K562 (cell line): ENCODE measurements around the gene TMEM164. TPM values are rescaled to one million over a fixed set of nuclear protein-coding genes. Genes with fewer than 3 reads are reported as not detected.

ENCODE experiments used
- HDAC3 ChIP-seq: fragments of 450-650 bp; IDR thresholded peaks from 2 replicates; pipeline ENCODE4 v1.6.1; 2018; ENCODE audit warnings: borderline replicate concordance, mild to moderate bottlenecking, moderate library complexity; ENCODE audit not compliant: partially characterized antibody
- MXI1 ChIP-seq: IDR thresholded peaks from 2 replicates; pipeline ENCODE4 v1.6.1; 2011; ENCODE audit warnings: low read depth, mild to moderate bottlenecking, improper control_type of control experiment, low read length
- NFATC3 ChIP-seq: fragments of 450-650 bp; IDR thresholded peaks from 2 replicates; pipeline ENCODE4 v1.6.1; 2017; ENCODE audit warnings: mild to moderate bottlenecking
- NFIX ChIP-seq: fragments of 250-450 bp; sonication (Bioruptor Pico); IDR thresholded peaks from 2 replicates; pipeline ENCODE4 v1.4.0; 2020; ENCODE audit warnings: low read depth, mild to moderate bottlenecking, moderate library complexity
- SMARCA4 ChIP-seq: fragments of 450-650 bp; IDR thresholded peaks from 2 replicates; pipeline ENCODE4 v1.6.1; 2016
- ZC3H8 ChIP-seq: fragments of 450-650 bp; IDR thresholded peaks from 2 replicates; pipeline ENCODE4 v1.6.1; 2017
- polyA plus RNA-seq, 8 experiments: library from polyadenylated mRNA; depleted of rRNA in 4 of 8; stranded (reverse) in 5 of 8; unstranded in 3 of 8; fragments of >200 nt; fragmentation: Nextera tagmentation in 2 of 8; fragmentation: Illumina TruSeq in 1 of 8; extraction: Ambion mirVana in 2 of 8; extraction: Trizol in 1 of 8; gene quantifications; 2 replicates each; pipeline versions ENCODE4 v1.2.1 to v1.2.3, GENCODE V29; 2011 to 2014; ENCODE audit warnings: inconsistent platforms in 1 of 8, missing spikeins in 1 of 8
- total RNA-seq, 7 experiments: library from RNA; depleted of rRNA in 6 of 7; stranded (reverse); fragments of >200 nt in 6 of 7; fragmentation: Illumina TruSeq in 2 of 7; extraction: Trizol in 2 of 7; gene quantifications; 2 replicates each; pipeline versions ENCODE4 v1.2.1 to v1.2.3, GENCODE V29; 2011 to 2021; ENCODE audit warnings: low replicate concordance in 1 of 7
- TF ChIP-seq, protein P1 (sequence below), 2 experiments: fragments of 450-650 bp; IDR thresholded peaks; 2 replicates each; pipeline ENCODE4 v1.6.1; 2016; ENCODE audit warnings: mild to moderate bottlenecking in 2 of 2, borderline replicate concordance in 1 of 2, low read depth in 1 of 2, moderate library complexity in 1 of 2
- TF ChIP-seq, protein P2 (sequence below): sonication (generic); formaldehyde crosslinking; IDR thresholded peaks from 2 replicates; pipeline ENCODE4 v1.8.0; 2022; ENCODE audit warnings: missing genetic modification reagents, mild to moderate bottlenecking, borderline replicate concordance

TMEM164 gene
- total and polyA plus RNA-seq, 9 of the 15 experiments (the other 6 are each of a cell fraction or from before 2014, with no cell fraction given) = 2.4 to 57.3 (median 23.1) TPM

DNA sequence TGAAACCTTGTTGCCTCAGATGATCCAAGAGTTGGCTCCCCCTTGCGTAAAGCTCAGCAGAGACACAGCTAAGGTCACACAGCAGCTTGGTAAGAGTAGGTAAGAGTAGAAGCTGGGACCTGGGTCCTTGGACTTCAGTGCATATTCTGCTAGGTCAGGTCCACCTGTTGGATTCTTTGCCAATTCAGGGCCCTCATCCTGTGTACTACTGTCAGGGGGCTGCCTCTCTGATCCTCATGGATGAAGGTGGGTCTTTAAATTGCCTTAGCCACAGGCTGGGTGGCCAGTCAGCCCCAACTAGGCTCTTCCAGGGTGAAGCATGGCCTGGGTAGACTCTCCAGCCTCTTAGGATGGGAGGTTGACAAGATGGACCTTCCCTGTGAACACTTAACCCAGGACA lies 159.2 kb downstream of the TMEM164 start (continued):
- TF ChIP-seq, protein P1, sequence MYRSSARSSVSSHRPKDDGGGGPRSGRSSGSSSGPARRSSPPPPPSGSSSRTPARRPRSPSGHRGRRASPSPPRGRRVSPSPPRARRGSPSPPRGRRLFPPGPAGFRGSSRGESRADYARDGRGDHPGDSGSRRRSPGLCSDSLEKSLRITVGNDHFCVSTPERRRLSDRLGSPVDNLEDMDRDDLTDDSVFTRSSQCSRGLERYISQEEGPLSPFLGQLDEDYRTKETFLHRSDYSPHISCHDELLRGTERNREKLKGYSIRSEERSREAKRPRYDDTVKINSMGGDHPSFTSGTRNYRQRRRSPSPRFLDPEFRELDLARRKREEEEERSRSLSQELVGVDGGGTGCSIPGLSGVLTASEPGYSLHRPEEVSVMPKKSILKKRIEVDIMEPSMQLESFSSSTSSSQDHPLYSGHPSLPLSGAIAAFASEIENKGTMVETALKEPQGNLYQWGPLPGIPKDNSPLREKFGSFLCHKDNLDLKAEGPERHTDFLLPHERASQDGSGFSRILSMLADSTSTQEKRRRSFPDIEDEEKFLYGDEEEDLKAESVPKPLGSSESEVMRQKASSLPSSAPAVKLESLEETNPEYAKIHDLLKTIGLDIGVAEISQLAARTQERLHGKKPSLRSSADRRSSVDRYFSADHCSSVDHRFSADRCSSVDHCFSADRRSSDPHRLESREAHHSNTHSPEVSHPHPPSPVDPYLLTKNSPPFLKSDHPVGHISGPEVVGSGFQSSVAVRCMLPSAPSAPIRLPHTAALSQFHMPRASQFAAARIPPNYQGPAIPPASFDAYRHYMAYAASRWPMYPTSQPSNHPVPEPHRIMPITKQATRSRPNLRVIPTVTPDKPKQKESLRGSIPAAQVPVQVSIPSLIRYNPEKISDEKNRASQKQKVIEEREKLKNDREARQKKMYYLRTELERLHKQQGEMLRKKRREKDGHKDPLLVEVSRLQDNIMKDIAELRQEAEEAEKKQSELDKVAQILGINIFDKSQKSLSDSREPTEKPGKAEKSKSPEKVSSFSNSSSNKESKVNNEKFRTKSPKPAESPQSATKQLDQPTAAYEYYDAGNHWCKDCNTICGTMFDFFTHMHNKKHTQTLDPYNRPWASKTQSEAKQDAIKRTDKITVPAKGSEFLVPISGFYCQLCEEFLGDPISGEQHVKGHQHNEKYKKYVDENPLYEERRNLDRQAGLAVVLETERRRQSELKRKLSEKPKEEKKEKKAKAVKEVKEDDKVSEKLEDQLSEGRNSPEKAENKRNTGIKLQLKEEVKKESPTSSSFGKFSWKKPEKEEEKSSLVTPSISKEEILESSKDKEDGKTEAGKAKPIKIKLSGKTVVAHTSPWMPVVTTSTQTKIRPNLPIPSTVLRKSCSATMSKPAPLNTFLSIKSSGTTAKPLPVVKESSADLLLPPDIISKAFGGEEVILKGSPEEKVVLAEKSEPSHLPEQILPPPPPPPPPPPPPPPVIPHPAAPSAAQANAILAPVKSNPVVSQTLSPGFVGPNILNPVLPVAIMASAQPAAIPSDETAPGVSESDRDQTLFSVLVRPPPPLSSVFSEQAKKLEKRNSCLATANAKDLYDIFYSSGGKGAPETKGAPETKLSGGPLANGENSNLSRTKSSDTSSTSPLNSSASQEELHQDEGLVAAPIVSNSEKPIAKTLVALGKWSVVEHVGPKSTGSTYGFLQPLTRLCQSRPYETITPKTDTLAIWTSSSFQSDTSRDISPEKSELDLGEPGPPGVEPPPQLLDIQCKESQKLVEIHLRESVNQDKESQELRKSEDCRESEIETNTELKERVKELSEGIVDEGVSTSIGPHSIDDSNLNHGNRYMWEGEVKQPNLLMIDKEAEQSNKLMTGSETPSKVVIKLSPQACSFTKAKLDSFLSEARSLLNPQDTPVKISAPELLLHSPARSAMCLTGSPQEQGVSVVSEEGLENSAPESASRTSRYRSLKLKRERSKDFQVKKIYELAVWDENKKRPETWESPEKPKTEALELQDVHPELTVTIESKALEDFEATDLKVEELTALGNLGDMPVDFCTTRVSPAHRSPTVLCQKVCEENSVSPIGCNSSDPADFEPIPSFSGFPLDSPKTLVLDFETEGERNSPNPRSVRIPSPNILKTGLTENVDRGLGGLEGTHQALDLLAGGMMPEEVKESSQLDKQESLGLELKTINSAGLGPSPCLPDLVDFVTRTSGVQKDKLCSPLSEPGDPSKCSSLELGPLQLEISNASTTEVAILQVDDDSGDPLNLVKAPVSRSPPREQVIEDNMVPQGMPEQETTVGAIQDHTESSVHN (IDR thresholded peaks at IDR 0.05; ENCODE audit: borderline replicate concordance in 1 of 2, low read depth in 1 of 2) = no peak
- TF ChIP-seq MXI1 (no peak), ZC3H8 (no peak), NFIX (no peak), SMARCA4 (no peak), NFATC3 (no peak), HDAC3 (no peak)
- TF ChIP-seq, protein P2, sequence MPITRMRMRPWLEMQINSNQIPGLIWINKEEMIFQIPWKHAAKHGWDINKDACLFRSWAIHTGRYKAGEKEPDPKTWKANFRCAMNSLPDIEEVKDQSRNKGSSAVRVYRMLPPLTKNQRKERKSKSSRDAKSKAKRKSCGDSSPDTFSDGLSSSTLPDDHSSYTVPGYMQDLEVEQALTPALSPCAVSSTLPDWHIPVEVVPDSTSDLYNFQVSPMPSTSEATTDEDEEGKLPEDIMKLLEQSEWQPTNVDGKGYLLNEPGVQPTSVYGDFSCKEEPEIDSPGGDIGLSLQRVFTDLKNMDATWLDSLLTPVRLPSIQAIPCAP (CRISPR knock-in tag) = no peak
